Measurements from ENCODE around the gene BCAN.

Gene BCAN

GRCh38 chr1:156703336-156703735, 61.4 kb downstream of the BCAN start:
- DNase-seq: no peak

GRCh38 chr1:156703741-156704140, 61.8 kb downstream of the BCAN start:
- DNase-seq: peak; percentile 93

GRCh38 chr1:156704166-156704711, 62.3 kb downstream of the BCAN start:
- peak; percentile 66 for DNase-seq

GRCh38 chr1:156704930-156705320, 63.0 kb downstream of the BCAN start:
- peak; percentile 47 for DNase-seq

GRCh38 chr1:156705321-156705917, 63.5 kb downstream of the BCAN start, which contains the start of gene CRABP2:
TSS of gene CRABP2 (minus strand) at chr1:156705583. CDS start at chr1:156705446, 137 bp downstream.
- peak; percentile 94 for DNase-seq

GRCh38 chr1:156705918-156706656, 64.2 kb downstream of the BCAN start:
- peak; percentile 97 for DNase-seq

GRCh38 chr1:156706657-156707416, 64.9 kb downstream of the BCAN start:
- DNase-seq: peak; percentile 94

GRCh38 chr1:156707417-156708217, 65.7 kb downstream of the BCAN start:
- peak; percentile 89 for DNase-seq

- DNase-seq: peak; percentile 41
Measured at GRCh38 chr1:156708218-156708661, 66.3 kb downstream of the BCAN start.

GRCh38 chr1:156709031-156709430, 67.1 kb downstream of the BCAN start:
- no peak for DNase-seq

Measured in NCI-H82 (cell line).